ENCODE results near the gene RECQL5. TPM values are rescaled to one million over a fixed set of nuclear protein-coding genes. Genes with fewer than 3 reads are reported as not detected.
A peak's percentile ranks its signal among the peaks of the same experiment; 100 is the strongest.

RECQL5 gene
- polyA plus RNA-seq, 1 of the 3 experiments (the other 2 are of a cell fraction): 25.3 TPM

GRCh38 chr17:75627094-75627493 is 39.9 kb downstream of the RECQL5 start:
- peaks cover 0 to 46% of the 10 kb centered on the region in 2 experiments for H3K36me3 ChIP-seq (replicated peaks in 1 of 2; ENCODE audit: control insufficient read depth in 1 of 2, insufficient read depth in 2 of 2, low read length in 1 of 2)
- ChIA-PET POLR2A (interaction anchor here (0.6 kb wide), 1 partner anchor 153 kb away, joined by 4 read pairs; no protein-coding TSS in a partner anchor), CTCF (interaction anchor here (1.3 to 37.9 kb wide), 8 partner anchors 10 to 124 kb away, joined by 3 to 1370 read pairs (median 16); partner anchors contain the start of genes GALK1, SMIM5 and TSEN54)

GRCh38 chr17:75626496-75627038 is 40.4 kb downstream of the RECQL5 start:
- no peaks in the 10 kb centered on the region for H3K79me2 ChIP-seq (ENCODE audit: insufficient read depth)
- no peak overlapping the region for H3K4me2 ChIP-seq
- CTCF ChIA-PET: interaction anchor here (0.7 to 37.9 kb wide), 14 partner anchors 10 to 1289 kb away, joined by 3 to 1370 read pairs (median 4); partner anchors contain the start of genes GALK1, SMIM5 and TSEN54
- H2AFZ ChIP-seq (ENCODE audit: low read depth): no peak overlapping the region
- no peaks in the 10 kb centered on the region for H4K20me1 ChIP-seq (ENCODE audit: insufficient read depth)
- H3K9me3 ChIP-seq: no peaks in the 10 kb centered on the region
- peak overlapping the region in 1 of 2 experiments; percentile 1; a peak in 1 of 4 replicates for H3K27ac ChIP-seq (ENCODE audit: low read depth in 2 of 2, low read length in 1 of 2)
- no peak overlapping the region for H3K9ac ChIP-seq
- H3K27me3 ChIP-seq (ENCODE audit: insufficient read depth): no peaks in the 10 kb centered on the region
- H3F3A ChIP-seq (replicated peaks; ENCODE audit: insufficient read depth): no peaks in the 10 kb centered on the region
- H3K9me2 ChIP-seq: no peaks in the 10 kb centered on the region
- peaks cover 0 to 41% of the 10 kb centered on the region in 2 experiments for H3K36me3 ChIP-seq (replicated peaks in 1 of 2; ENCODE audit: control insufficient read depth in 1 of 2, insufficient read depth in 2 of 2, low read length in 1 of 2)
- no peak overlapping the region for H3K4me3 ChIP-seq (ENCODE audit: low read depth in 2 of 2, low read length in 1 of 2)
- 91% methylated on average over 8 of the region's 11 CpGs for WGBS (ENCODE audit: low lambda C conversion rate)
- no peak for TF ChIP-seq FOXM1 (IDR thresholded peaks at IDR 0.05; ENCODE audit: low read depth)
- TF ChIP-seq FOXJ3 (CRISPR knock-in tag; IDR thresholded peaks at IDR 0.05): no peak
- TF ChIP-seq ZBTB33 (IDR thresholded peaks at IDR 0.05; ENCODE audit: borderline replicate concordance, low read depth): no peak
- TF ChIP-seq, protein P1, sequence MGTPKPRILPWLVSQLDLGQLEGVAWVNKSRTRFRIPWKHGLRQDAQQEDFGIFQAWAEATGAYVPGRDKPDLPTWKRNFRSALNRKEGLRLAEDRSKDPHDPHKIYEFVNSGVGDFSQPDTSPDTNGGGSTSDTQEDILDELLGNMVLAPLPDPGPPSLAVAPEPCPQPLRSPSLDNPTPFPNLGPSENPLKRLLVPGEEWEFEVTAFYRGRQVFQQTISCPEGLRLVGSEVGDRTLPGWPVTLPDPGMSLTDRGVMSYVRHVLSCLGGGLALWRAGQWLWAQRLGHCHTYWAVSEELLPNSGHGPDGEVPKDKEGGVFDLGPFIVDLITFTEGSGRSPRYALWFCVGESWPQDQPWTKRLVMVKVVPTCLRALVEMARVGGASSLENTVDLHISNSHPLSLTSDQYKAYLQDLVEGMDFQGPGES (IDR thresholded peaks at IDR 0.05; ENCODE audit: low read depth, low read length): no peak
- no peak for TF ChIP-seq RCOR1 (IDR thresholded peaks at IDR 0.05; ENCODE audit: low read length)
- POLR2A ChIA-PET: interaction anchor here (0.6 kb wide), 1 partner anchor 153 kb away, joined by 4 read pairs; no protein-coding TSS in a partner anchor
- peaks cover 0 to 17% of the 10 kb centered on the region in 2 experiments; a peak in 1 of 4 replicates for H3K4me1 ChIP-seq (ENCODE audit: control insufficient read depth in 1 of 2, insufficient read depth in 2 of 2, low read depth in 1 of 2, low read length in 1 of 2)
- peak; percentile 62 for DNase-seq

More at GRCh38 chr17:75627094-75627493, 39.9 kb downstream of the RECQL5 start:
- H3K27ac ChIP-seq (ENCODE audit: low read depth in 2 of 2, low read length in 1 of 2): no peak overlapping the region; a peak in 1 of 4 replicates
- no peak overlapping the region for H3K4me2 ChIP-seq
- no peaks in the 10 kb centered on the region for H4K20me1 ChIP-seq (ENCODE audit: insufficient read depth)
- no peak overlapping the region for H3K4me3 ChIP-seq (ENCODE audit: low read depth in 2 of 2, low read length in 1 of 2)
- no peak overlapping the region for H2AFZ ChIP-seq (ENCODE audit: low read depth)
- WGBS (ENCODE audit: low lambda C conversion rate): 87% methylated on average over 10 of the region's 10 CpGs
- H3K9me2 ChIP-seq: no peaks in the 10 kb centered on the region
- no peak overlapping the region for H3K9ac ChIP-seq
- H3F3A ChIP-seq (replicated peaks; ENCODE audit: insufficient read depth): no peaks in the 10 kb centered on the region
- peaks cover 0 to 12% of the 10 kb centered on the region in 2 experiments; a peak in 1 of 4 replicates for H3K4me1 ChIP-seq (ENCODE audit: control insufficient read depth in 1 of 2, insufficient read depth in 2 of 2, low read depth in 1 of 2, low read length in 1 of 2)
- TF ChIP-seq MXI1 (IDR thresholded peaks at IDR 0.05; ENCODE audit: low read depth, low read length) (no peak), NRF1 (IDR thresholded peaks at IDR 0.05; ENCODE audit: low read depth, low read length) (no peak), GATA2 (CRISPR knock-in tag; IDR thresholded peaks at IDR 0.05) (no peak), ELF1 (IDR thresholded peaks at IDR 0.05) (no peak), RAD21 (IDR thresholded peaks at IDR 0.05; ENCODE audit: low read length) (no peak), FOSL2 (IDR thresholded peaks at IDR 0.05; ENCODE audit: borderline replicate concordance, low read depth) (no peak), TCF12 (IDR thresholded peaks at IDR 0.05) (no peak), USF1 (IDR thresholded peaks at IDR 0.05; ENCODE audit: borderline replicate concordance, low read depth) (no peak), RFX5 (IDR thresholded peaks at IDR 0.05; ENCODE audit: low read length) (no peak), FOXJ3 (CRISPR knock-in tag; IDR thresholded peaks at IDR 0.05) (no peak), MEF2A (IDR thresholded peaks at IDR 0.05; ENCODE audit: borderline replicate concordance, low read depth) (no peak), TEAD4 (IDR thresholded peaks at IDR 0.05; ENCODE audit: borderline replicate concordance, insufficient read depth) (no peak)
- no peaks in the 10 kb centered on the region for H3K9me3 ChIP-seq
- no peaks in the 10 kb centered on the region for H3K27me3 ChIP-seq (ENCODE audit: insufficient read depth)
- no peaks in the 10 kb centered on the region for H3K79me2 ChIP-seq (ENCODE audit: insufficient read depth)
- DNase-seq: no peak
